ENCODE data around the gene NMBR.

DNA sequence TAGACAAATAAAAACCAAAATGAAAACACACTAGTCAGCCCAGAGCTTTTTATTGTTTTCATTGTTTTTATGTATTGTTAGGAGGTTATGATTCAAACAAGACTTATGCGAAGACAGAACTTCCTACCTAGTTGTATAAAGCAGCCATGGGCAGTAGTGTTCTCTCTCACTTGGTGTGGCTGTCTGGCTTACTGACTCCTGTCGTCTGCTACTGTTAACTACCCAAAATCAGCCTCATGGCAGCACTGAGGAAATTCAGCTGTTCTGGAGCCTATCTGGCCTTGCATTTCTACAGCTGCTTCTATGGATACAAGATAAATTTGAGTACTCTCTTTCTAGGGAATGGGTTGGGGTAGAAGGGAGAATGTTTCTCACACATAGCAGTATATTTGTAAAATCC is 20.6 kb upstream of the NMBR start:
- TF ChIP-seq, protein P1, sequence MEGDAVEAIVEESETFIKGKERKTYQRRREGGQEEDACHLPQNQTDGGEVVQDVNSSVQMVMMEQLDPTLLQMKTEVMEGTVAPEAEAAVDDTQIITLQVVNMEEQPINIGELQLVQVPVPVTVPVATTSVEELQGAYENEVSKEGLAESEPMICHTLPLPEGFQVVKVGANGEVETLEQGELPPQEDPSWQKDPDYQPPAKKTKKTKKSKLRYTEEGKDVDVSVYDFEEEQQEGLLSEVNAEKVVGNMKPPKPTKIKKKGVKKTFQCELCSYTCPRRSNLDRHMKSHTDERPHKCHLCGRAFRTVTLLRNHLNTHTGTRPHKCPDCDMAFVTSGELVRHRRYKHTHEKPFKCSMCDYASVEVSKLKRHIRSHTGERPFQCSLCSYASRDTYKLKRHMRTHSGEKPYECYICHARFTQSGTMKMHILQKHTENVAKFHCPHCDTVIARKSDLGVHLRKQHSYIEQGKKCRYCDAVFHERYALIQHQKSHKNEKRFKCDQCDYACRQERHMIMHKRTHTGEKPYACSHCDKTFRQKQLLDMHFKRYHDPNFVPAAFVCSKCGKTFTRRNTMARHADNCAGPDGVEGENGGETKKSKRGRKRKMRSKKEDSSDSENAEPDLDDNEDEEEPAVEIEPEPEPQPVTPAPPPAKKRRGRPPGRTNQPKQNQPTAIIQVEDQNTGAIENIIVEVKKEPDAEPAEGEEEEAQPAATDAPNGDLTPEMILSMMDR (IDR thresholded peaks at IDR 0.05; ENCODE audit: insufficient read depth, low read length, poor library complexity, severe bottlenecking) = no peak
- TF ChIP-seq EZH2phosphoT487 (conservative IDR thresholded peaks at IDR 0.05; ENCODE audit: low read length) = no peak
